Tibial nerve (tissue), 4 donors: ENCODE measurements around the gene OR4C3.
"Not testable (repeated sequence)": the region's sequence is repeated elsewhere in the genome, so short reads cannot be mapped to it uniquely, and the experiment has no call there.

Source experiments
- CTCF ChIP-seq, 5 experiments: fragments of 200-600 bp in 3 of 5; fragments of 450-650 bp in 2 of 5; sonication (generic) in 3 of 5; IDR thresholded peaks; one replicate each; pipeline ENCODE4 v1.5.1; 2016 to 2019; ENCODE audit warnings: antibody characterized with exemption in 5 of 5, mild to moderate bottlenecking in 3 of 5, moderate library complexity in 2 of 5
- EP300 ChIP-seq, 2 donors: sonication (generic); formaldehyde crosslinking; IDR thresholded peaks; one replicate each; pipeline ENCODE4 v1.6.1; 2017; ENCODE audit warnings: antibody characterized with exemption in 2 of 2, mild to moderate bottlenecking in 1 of 2
- POLR2A ChIP-seq, 2 donors: fragments of 450-650 bp; IDR thresholded peaks; one replicate each; pipeline ENCODE4 v1.6.1; 2017; ENCODE audit warnings: antibody characterized with exemption in 2 of 2, mild to moderate bottlenecking in 2 of 2, moderate library complexity in 2 of 2

- not testable (repeated sequence) for TF ChIP-seq CTCF, POLR2A, EP300 (IDR thresholded peaks at IDR 0.05)
Observed at GRCh38 chr11:48346286-48346685, 21.6 kb downstream of the OR4C3 start.
